ENCODE measurements around the gene MOB2.
"Not testable (repeated sequence)": the region's sequence is repeated elsewhere in the genome, so short reads cannot be mapped to it uniquely, and the experiment has no call there.

MOB2 gene

GRCh38 chr11:1517117-1518005 lies 30.8 kb upstream of the MOB2 start:
- DNase-seq (ENCODE audit: low spot score): no peak

- peak; percentile 61 for DNase-seq (ENCODE audit: low spot score)
Observed at GRCh38 chr11:1516273-1517067, 29.9 kb upstream of the MOB2 start.

GRCh38 chr11:1515082-1516060 lies 28.8 kb upstream of the MOB2 start:
- peak; percentile 97 for DNase-seq (ENCODE audit: low spot score)

- no peak for DNase-seq (ENCODE audit: low spot score)
Observed at GRCh38 chr11:1514336-1515061, 27.9 kb upstream of the MOB2 start.

GRCh38 chr11:1513326-1514296 lies 27.0 kb upstream of the MOB2 start:
- no peak for DNase-seq (ENCODE audit: low spot score)

- DNase-seq (ENCODE audit: low spot score): not testable (repeated sequence)
Observed at GRCh38 chr11:1512531-1513258, 26.1 kb upstream of the MOB2 start.

GRCh38 chr11:1511937-1512496 lies 25.4 kb upstream of the MOB2 start:
- DNase-seq (ENCODE audit: low spot score): no peak

GRCh38 chr11:1510928-1511327 lies 24.3 kb upstream of the MOB2 start:
- DNase-seq (ENCODE audit: low spot score): peak; percentile 47

- DNase-seq (ENCODE audit: low spot score): not testable (repeated sequence)
Observed at GRCh38 chr11:1510351-1510750, 23.8 kb upstream of the MOB2 start.

- no peak for DNase-seq (ENCODE audit: low spot score)
Observed at GRCh38 chr11:1509626-1510255, 23.2 kb upstream of the MOB2 start.

GRCh38 chr11:1508986-1509385 lies 22.4 kb upstream of the MOB2 start:
- no peak for DNase-seq (ENCODE audit: low spot score)

- DNase-seq (ENCODE audit: low spot score): no peak
Observed at GRCh38 chr11:1508491-1508891, 21.9 kb upstream of the MOB2 start.

GRCh38 chr11:1507381-1508140 lies 21.0 kb upstream of the MOB2 start:
- DNase-seq (ENCODE audit: low spot score): no peak

GRCh38 chr11:1506981-1507380 lies 20.4 kb upstream of the MOB2 start:
- no peak for DNase-seq (ENCODE audit: low spot score)

GRCh38 chr11:1505480-1505879 lies 18.9 kb upstream of the MOB2 start:
- no peak for DNase-seq (ENCODE audit: low spot score)

GRCh38 chr11:1504581-1505290 lies 18.2 kb upstream of the MOB2 start:
- DNase-seq (ENCODE audit: low spot score): no peak

- no peak for DNase-seq (ENCODE audit: low spot score)
Observed at GRCh38 chr11:1504138-1504537, 17.6 kb upstream of the MOB2 start.

All from AG08396 (cell line).